Measurements from ENCODE around the gene LEMD2.

LEMD2 gene

DNA sequence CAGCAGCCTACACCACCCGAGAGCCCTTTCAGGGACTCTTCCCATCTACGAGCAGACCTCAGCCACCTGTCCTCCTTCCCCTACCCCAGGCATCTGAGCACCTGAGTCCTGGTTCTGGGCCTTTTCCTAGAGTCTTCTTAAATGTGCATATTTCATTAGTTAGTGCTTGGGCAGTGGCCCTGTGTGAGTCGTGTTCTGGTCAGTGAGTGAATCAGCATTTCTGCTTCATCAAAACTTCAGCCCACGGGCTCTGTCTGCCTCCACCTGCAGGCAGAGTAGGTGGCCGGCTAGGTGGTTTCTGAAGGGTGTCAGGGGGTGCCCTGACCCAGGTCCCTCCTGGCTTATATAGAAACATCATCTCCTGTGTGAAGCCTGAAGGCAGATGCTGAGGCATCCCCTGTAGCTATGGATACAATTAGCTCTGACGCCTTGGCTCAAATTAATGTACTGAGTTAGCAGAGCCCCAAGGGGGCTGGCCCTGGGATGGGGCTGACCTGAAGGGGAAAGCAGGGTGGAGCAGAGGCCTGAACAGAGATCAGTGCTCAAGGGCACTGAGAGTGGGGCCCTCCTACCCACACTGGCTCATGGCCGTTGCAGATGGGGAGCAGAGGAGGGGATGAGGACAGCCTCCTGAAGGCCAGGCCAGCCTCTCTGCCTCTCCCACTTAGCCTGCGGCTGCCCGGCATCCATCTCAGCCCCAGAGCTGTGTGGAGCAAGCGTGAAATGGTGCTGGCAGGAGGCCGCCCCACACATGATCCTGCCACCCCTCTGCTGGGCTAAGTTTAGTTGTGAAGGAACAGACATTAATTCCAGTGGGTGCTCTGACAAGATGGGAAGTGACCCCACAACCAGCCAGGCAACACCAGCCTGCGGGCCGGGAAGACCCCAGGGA is 55.9 kb downstream of the LEMD2 start:
- no peak for DNase-seq

DNA sequence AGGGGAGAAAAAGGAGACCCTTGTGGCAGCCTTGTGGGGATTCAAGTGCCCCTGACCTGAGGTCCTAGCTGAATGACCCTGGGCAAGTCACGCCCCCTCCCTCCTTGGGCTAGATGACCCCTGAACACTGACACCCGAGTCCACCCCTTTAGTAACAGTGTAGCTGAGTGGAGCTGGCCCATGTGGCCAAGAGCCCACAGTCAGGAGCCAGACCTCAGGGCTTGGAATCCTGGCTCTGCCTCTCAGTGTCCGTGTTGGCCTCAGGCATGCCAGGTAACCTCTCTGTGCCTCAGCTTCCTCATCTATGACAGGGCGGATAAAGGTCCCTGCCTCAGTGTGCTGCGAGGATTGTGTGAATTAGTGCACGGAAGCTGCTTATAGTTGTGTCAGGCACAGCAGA is 56.5 kb downstream of the LEMD2 start:
- no peak for DNase-seq

DNA sequence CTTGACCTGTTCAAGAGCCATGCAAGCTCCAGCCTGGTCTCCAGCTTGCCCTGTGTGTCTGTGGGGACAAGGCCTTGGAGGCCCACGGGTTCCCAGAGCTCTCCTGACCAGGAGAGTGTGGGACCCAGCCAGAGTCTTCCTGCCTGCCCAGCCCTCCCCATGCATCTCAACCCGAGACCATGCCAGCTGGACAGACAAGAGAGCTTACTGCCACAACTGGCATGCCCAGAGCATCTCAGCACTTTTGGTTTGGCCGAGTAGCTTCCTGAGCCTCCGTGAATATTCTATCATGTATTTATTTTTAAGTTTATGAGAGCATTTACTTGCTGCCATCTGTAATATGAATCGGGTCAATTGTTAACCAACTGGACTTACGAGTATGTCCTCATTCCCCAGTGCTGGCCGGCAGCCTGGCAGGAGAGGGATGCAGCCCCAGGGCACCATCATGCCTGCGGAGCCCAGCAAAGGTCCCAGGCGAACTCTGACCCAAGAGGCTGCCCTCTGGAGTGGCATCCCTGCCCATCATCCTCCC is 57.1 kb downstream of the LEMD2 start:
- no peak for DNase-seq

DNA sequence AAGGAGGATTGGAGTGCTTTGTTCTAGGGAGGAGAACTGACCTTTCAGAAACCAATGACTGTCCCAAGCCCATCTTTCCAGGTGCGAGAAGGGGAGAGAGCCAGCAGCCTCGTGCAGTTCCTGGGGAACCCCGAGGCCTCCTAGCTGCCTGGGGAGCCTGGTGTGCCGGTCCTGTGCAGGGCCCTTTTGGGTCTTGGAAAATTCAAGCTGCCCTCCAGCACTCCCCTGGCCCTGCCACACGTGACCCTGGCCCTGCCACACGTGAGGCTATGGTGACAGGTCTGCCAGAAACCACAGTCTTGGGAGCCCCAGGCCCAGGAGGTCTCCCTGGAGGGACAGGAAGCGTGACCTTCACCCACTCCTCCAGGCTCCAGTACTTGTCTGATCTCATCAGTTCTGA is 57.9 kb downstream of the LEMD2 start:
- no peak for DNase-seq

DNA sequence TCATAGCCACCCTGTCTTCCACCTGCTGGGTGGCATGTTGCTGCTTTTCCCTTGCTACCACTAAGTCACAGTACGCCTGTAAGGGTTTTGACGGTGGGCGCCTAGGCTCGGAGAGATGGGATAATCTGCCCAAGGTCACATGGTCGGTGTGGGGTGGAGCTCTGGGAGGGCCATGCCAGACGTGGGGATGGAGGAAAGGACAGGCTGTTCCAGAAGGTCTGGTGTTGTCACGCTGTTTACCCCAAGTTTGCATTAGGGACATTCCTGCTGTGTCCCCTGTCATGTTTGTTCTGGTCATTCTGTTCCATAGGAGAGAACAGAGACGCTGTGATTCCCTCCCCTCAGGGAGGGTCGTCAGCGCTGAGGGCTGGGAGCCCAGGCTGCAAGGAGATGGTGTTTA is 58.3 kb downstream of the LEMD2 start:
- no peak for DNase-seq

DNA sequence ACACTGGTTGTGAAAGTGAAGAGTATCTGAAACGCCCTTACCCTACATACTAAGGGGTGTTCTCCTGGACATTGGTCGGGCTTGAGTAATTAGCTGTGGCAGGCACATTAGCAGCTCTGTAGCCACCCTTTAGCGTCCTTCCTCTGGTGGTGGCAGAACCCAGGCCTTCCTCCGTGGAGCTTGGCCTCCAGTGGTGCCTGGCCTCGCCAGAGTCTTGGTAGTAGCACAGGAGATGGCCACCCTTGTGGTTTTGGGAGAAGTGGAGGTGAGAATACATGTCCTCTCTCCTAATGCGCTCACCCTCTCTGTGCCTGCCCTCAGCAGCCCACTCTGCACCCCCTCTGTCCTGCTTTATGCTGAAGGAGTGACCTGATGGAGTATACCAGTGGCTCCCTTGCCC is 59.9 kb downstream of the LEMD2 start:
- no peak for DNase-seq

DNA sequence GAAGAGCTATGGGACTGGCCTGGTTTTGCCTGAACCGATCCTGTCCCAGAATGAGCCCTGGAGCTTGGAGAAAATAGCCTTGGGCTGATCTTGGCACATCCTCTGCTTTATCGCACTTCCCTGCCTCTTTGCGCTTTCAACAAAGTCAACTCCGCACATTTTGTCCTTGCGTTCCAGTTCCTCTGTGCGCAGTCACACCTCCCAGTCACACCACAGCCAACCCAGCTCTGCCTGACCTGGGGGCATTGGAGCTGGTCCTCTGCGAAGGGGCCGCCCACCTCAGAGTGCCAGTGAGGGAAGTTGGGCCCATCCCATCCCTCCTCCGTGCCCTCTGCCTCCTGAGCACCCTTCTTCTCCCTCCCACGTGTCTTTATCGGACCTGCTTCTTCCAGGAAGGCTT is 60.5 kb downstream of the LEMD2 start:
- no peak for DNase-seq

DNA sequence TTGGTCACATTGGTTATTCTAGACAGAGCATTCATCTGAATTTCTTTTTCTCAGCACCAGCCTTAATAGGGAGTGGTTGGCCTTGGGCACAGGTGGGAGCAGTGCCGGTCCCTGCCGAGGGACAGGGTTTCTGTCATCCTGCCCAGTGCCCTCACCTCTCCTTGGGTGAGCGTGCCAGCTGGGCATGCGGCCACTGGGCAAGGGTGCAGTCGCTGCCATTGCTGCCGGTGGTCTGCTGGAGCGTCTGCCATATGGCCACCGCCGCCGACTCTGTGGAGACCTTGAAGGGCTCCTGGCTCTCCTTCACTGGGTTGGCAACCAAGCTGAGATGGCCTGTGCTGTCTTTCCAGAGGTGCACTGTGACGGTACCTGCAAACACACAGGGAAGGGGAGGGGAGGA is 61.0 kb downstream of the LEMD2 start:
- DNase-seq, result no peak

DNA sequence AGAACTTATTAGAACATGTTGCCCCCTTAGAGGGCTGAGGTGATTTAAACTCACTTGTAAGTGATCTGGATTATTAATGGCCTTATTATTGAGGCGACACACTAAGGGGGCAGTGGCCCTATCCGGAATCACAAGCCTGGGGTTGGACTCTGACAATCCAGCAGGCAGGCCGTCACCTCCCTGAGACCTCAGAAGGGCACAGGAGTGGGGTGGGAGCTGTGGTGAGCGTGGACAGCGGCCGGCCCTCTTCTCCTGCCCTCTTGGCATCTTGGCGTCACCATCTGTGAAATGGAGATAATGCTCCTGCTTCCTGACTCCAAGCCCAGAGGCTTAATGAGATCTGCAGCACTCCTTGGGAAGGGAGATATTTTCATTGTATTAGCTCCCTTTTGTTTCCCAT is 61.8 kb downstream of the LEMD2 start:
- no peak for DNase-seq

DNA sequence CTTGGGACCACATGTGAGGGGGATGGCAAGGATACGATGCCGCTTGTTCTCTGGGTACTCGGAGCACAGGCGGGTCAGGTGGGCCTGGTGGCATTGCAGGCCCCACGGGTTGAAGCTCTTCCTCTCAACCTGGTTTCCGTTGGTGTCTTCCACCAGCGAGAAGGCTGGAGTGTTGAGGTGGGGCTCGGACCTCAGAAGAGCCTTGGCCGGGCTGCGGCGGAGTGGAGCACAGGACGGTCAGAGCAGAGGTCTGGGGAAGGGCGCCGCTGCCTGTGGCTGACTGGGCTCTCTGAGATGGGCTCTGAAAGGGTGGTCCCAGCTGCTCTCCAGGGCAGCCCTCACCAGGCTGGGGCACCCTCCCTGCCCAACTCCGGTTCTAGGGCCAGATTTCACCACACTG is 62.2 kb downstream of the LEMD2 start:
- DNase-seq, result no peak

DNA sequence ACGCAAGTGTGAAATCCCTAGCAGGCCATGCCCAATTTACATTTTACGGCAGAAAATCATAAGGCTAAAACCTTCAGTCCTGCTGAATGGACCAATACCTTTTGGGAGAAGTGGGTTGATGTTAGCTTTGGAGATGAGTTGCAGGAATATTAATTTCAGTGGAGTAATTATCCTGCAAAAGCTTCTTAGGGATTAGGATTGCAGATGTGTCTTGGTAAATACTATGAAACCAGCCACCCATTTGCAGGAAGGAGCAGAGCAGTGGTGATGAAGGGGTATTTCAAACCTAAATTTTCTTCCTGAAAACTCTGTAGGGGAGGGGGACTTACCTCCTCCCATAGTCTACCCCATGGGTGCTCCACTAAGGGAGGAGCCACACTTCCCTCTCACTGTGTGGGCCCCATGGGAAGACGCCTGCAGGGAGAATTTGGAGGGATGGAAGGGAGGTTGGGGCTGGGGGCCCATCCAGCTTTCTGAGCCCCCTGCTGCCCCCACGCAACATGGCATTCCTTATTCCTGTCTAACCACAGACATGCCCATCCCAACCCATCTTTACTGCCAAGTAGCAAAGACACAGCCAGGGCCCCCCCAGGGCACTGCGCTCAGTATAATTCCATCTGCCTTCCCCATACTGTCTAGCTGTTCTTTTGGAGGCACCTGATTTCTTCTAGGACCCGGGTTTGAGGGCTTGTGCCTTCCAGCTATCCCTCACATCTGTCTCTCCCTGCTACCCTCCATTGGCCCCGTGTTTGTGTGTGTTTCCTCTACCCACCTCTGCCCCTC is 62.8 kb downstream of the LEMD2 start:
- DNase-seq, result no peak

DNA sequence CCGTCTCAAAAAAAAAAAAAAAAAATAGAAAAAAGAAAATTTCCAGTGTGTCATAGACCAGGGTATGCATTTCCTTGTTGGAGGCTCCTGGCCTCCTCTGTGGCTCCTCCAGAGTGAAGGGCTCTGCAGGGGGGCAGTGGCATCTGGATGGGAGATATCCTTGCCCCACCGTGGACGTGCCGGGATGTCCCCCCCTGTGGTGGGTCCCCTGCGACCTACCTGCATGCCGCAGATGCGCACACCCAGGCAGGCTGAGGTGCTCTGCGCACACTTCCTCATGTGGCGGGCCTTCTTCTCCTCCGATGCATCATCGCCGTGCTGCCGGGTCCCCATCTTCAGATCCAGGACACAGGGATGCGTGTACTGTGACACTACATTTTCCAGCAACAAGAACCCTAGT is 63.7 kb downstream of the LEMD2 start:
- DNase-seq, result no peak

DNA sequence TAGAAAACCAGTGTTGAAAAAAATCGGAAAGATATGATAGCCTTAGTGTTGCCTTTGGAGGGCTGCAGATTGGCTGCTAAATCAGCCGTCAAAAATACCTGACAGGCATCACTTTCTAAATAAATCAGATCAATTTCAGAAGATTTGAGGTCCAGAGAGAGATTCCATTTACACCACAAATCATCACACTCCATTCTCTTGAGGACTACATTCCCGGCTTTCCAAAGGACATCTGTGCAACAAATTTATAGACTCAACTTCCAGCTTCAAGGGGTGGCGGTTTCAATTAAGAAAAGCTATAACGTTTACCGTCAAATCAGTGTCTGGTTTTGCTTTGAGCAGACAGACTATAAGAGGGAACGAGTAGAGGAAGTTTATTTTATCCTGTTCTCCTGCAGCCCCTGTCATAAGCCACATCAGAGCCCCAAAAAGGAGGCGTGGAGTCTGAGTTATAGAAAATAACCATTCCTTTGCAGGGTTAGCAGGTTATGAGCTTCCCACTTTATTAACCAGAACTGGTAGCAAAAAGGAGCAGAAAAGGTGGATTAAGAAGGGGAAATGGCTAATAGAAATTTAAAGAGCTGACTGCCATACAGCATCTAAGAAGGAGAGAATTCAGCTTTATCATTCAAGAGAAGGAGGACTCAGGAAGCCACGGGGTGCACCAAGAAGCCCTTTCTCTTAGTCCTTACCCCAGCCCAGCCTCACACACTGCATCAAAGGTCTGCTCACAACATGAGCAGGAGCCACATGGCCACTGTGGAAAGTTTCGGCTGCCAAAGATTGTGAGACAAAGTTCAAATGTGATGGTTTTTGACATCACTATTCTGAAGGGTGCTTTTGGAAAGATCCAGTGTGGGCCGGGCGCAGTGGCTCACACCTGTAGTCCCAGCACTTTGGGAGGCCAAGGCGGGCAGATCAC is 64.6 kb downstream of the LEMD2 start:
- DNase-seq, result no peak

DNA sequence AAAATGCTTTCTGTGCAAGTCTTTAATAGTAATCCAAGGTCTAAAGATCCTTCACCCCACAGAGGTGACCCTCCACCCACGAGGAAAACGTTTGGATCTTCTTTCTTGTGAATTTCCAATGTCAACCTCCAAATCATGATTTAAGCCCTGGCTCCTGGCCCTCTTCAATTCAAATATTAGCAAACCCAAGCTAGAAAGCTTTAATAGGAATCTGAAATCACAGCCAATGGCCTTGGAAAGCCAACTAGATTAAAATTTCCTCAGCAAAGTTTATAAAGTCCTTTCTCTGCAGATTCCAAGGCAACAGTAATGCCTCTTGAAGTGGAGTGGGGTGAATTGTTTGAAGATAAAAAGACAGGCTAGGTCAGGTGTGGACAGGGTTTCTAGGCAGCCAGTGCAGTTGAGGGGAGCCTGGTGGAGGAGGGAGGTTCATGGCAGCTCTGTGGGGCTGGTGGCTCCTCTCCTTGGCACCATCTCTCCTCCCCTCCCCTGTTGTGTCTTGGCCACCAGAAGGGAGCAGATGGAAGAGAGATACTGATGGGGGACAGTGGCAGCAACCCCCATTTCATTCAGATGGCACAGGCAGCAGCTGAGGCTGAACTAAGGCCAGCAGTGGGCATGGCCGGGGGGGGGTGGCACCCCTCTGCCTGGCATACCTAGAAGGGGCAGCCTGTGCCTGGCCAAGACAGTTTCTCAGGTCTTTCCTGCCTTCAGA is 65.4 kb downstream of the LEMD2 start:
- DNase-seq, result no peak

DNA sequence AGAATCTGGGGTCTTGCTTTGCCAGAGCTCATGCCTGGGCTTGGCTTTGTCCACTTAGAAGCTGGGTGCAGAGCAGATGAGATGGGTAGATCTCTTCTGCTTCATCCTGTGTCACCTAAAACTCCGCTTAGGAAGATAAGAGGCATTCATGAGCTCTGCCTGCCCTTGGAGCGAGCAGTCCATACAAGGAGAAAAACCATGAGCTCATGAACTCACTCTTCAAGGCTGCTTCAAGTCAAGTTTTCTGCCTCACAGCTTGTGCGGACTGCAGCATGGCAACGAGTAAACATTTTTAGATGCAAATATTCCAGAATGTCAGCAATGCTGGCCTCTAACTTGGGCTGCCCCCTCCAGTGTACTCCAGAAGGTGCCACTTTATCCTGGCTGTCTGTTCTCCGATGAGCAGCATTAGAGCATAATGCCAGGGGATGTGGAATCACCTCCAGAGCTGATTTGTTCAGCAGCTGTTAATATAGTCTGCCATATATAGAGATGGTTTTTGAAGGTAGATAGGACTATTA is 66.8 kb downstream of the LEMD2 start:
- DNase-seq, result no peak

DNA sequence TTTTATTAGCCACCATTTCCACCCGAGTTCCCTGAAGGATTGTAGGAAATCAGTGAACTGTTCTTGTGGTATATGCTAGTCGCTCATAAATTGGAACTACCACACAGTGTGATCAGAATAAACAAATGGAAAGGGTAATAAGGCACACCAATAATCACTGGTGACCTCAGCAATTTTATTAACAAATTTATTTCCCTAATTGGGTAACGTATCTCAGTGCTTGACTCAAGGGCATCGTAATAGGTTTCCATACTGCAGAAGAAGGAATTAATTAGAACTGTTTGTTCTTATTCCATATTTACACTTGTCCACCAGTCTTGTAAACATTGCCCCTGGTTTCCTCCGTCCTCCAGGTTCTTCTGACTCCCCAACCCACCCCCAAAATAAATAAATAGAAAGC is 67.4 kb downstream of the LEMD2 start:
- no peak for DNase-seq
